K562 (cell line): ENCODE results near the gene RIC8B. TPM values are rescaled to one million over a fixed set of nuclear protein-coding genes. Genes with fewer than 3 reads are reported as not detected.

ENCODE experiments used
- ARID1B ChIP-seq: fragments of 450-650 bp; IDR thresholded peaks from 2 replicates; pipeline ENCODE4 v1.6.1; 2016; ENCODE audit warnings: antibody characterized with exemption, mild to moderate bottlenecking, inconsistent platforms
- BHLHE40 ChIP-seq: IDR thresholded peaks from 2 replicates; pipeline ENCODE4 v1.6.1; 2011; ENCODE audit warnings: low read length, improper control_type of control experiment
- HNRNPUL1 ChIP-seq: fragments of 200-400 bp; formaldehyde crosslinking; IDR thresholded peaks from 2 replicates; pipeline ENCODE4 v1.6.1; 2017; ENCODE audit warnings: low read length
- KAT2B ChIP-seq: IDR thresholded peaks from one replicate; pipeline ENCODE4 v1.6.1; 2012; ENCODE audit warnings: low read depth, mild to moderate bottlenecking, control low read depth, inconsistent platforms, low read length, moderate library complexity
- KLF1 ChIP-seq: fragments of 450-650 bp; IDR thresholded peaks from 2 replicates; pipeline ENCODE4 v1.6.1; 2016; ENCODE audit warnings: missing genetic modification characterization, missing compliant biosample characterization
- PHF8 ChIP-seq: fragments of 200-600 bp; sonication (generic); IDR thresholded peaks from 2 replicates; pipeline ENCODE4 v1.6.1; 2012; ENCODE audit warnings: mixed run types, mild to moderate bottlenecking, inconsistent platforms, low read length, moderate library complexity, borderline replicate concordance
- SETDB1 ChIP-seq: IDR thresholded peaks from one replicate; pipeline ENCODE4 v1.6.1; 2012; ENCODE audit warnings: low read length, control low read depth, inconsistent platforms
- TEAD4 ChIP-seq, 2 experiments: sonication (generic) in 1 of 2; formaldehyde crosslinking in 1 of 2; IDR thresholded peaks; 2 replicates each; pipeline versions ENCODE4 v1.6.1 to v1.8.0; 2012 to 2022; ENCODE audit warnings: borderline replicate concordance in 1 of 2, inconsistent platforms in 1 of 2, low read length in 1 of 2, mild to moderate bottlenecking in 1 of 2, missing genetic modification reagents in 1 of 2
- THRAP3 ChIP-seq: fragments of 450-650 bp; IDR thresholded peaks from 2 replicates; pipeline ENCODE4 v1.6.1; 2016; ENCODE audit warnings: mild to moderate bottlenecking, inconsistent platforms, borderline replicate concordance
- TOE1 ChIP-seq, 2 experiments: fragments of 450-650 bp in 1 of 2; sonication (generic) in 1 of 2; formaldehyde crosslinking in 1 of 2; IDR thresholded peaks; 2 replicates each; pipeline versions ENCODE4 v1.7.1 to v1.8.0; 2016 to 2022; ENCODE audit warnings: borderline replicate concordance in 2 of 2, mild to moderate bottlenecking in 2 of 2, antibody characterized with exemption in 1 of 2, inconsistent platforms in 1 of 2, low read depth in 1 of 2, missing genetic modification reagents in 1 of 2, moderate library complexity in 1 of 2
- VEZF1 ChIP-seq: fragments of 200-800 bp; sonication (Bioruptor generic); IDR thresholded peaks from 2 replicates; pipeline ENCODE4 v1.6.1; 2017; ENCODE audit warnings: missing genetic modification characterization, missing compliant biosample characterization
- ZNF140 ChIP-seq: fragments of 250-450 bp; sonication (Bioruptor Pico); IDR thresholded peaks from 2 replicates; pipeline ENCODE4 v1.8.0; 2021; ENCODE audit warnings: moderate library complexity, mild to moderate bottlenecking, inconsistent platforms
- ZNF197 ChIP-seq: fragments of 200-800 bp; sonication (Bioruptor generic); IDR thresholded peaks from 2 replicates; pipeline ENCODE4 v1.6.1; 2016; ENCODE audit warnings: low read depth, missing genetic modification characterization, missing compliant biosample characterization
- ZNF3 ChIP-seq: fragments of 250-450 bp; sonication (Bioruptor Pico); IDR thresholded peaks from 2 replicates; pipeline ENCODE4 v1.5.0; 2021; ENCODE audit warnings: mild to moderate bottlenecking, moderate library complexity
- ZNF639 ChIP-seq, 2 experiments: fragments of 200-800 bp in 1 of 2; sonication (Bioruptor generic) in 1 of 2; sonication (generic) in 1 of 2; formaldehyde crosslinking in 1 of 2; IDR thresholded peaks in 1 of 2; conservative IDR thresholded peaks in 1 of 2; 2 replicates each; pipeline versions ENCODE4 v1.5.0 to v1.6.1; 2016 to 2020; ENCODE audit warnings: missing compliant biosample characterization in 1 of 2, missing genetic modification characterization in 1 of 2, missing genetic modification reagents in 1 of 2
- ZNF766 ChIP-seq: fragments of 200-800 bp; sonication (Bioruptor generic); conservative IDR thresholded peaks from 2 replicates; pipeline ENCODE4 v1.6.1; 2016; ENCODE audit warnings: missing genetic modification characterization, missing compliant biosample characterization
- ZNF780A ChIP-seq: fragments of 250-450 bp; sonication (Bioruptor Pico); IDR thresholded peaks from 2 replicates; pipeline ENCODE4 v1.5.0; 2021; ENCODE audit warnings: mild to moderate bottlenecking
- ZNF79 ChIP-seq: fragments of 250-450 bp; sonication (Bioruptor Pico); IDR thresholded peaks from 2 replicates; pipeline ENCODE4 v1.4.0; 2020; ENCODE audit warnings: low read depth, mild to moderate bottlenecking, moderate library complexity
- polyA plus RNA-seq, 8 experiments: library from polyadenylated mRNA; depleted of rRNA in 4 of 8; stranded (reverse) in 5 of 8; unstranded in 3 of 8; fragments of >200 nt; fragmentation: Nextera tagmentation in 2 of 8; fragmentation: Illumina TruSeq in 1 of 8; extraction: Ambion mirVana in 2 of 8; extraction: Trizol in 1 of 8; gene quantifications; 2 replicates each; pipeline versions ENCODE4 v1.2.1 to v1.2.3, GENCODE V29; 2011 to 2014; ENCODE audit warnings: inconsistent platforms in 1 of 8, missing spikeins in 1 of 8
- total RNA-seq, 7 experiments: library from RNA; depleted of rRNA in 6 of 7; stranded (reverse); fragments of >200 nt in 6 of 7; fragmentation: Illumina TruSeq in 2 of 7; extraction: Trizol in 2 of 7; gene quantifications; 2 replicates each; pipeline versions ENCODE4 v1.2.1 to v1.2.3, GENCODE V29; 2011 to 2021; ENCODE audit warnings: low replicate concordance in 1 of 7
- TF ChIP-seq, protein P1 (sequence below): fragments of 450-650 bp; IDR thresholded peaks from 2 replicates; pipeline ENCODE4 v1.6.1; 2016
- TF ChIP-seq, protein P2 (sequence below): fragments of 250-450 bp; sonication (Bioruptor Pico); IDR thresholded peaks from 2 replicates; pipeline ENCODE4 v1.5.0; 2021; ENCODE audit warnings: mild to moderate bottlenecking, moderate library complexity

Gene RIC8B
- total and polyA plus RNA-seq, 9 of the 15 experiments (the other 6 are each of a cell fraction or from before 2014, with no cell fraction given), result 0.92 to 8.1 (median 4.8) TPM

DNA sequence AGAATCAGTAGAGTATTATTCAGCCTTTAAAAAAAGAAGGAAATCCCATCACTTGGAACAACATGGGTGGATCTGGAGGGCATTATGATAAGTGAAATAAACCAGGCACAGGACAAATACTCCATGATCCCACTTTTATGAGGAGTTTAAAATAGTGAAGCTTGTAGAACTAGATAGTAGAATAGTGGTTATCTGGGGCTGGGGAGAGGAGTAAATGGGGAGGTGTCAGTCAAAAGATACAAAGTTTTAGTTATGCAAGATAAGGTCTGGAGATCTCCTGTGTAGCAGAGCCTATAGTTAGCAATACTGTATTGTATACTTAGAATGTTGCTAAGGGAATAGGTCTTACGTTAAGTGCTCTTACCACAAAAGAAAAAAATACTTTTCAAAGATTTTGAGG is 64.9 kb downstream of the RIC8B start (continued):
- no peak for TF ChIP-seq TOE1 (IDR thresholded peaks at IDR 0.05; ENCODE audit: borderline replicate concordance)
- no peak for TF ChIP-seq TOE1 (CRISPR knock-in tag; IDR thresholded peaks at IDR 0.05; ENCODE audit: borderline replicate concordance, low read depth)
- TF ChIP-seq, protein P1, sequence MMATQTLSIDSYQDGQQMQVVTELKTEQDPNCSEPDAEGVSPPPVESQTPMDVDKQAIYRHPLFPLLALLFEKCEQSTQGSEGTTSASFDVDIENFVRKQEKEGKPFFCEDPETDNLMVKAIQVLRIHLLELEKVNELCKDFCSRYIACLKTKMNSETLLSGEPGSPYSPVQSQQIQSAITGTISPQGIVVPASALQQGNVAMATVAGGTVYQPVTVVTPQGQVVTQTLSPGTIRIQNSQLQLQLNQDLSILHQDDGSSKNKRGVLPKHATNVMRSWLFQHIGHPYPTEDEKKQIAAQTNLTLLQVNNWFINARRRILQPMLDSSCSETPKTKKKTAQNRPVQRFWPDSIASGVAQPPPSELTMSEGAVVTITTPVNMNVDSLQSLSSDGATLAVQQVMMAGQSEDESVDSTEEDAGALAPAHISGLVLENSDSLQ, result peak; percentile 95
- TF ChIP-seq ZNF197 (CRISPR knock-in tag), result no peak
- TF ChIP-seq PHF8, result no peak
- no peak for TF ChIP-seq SETDB1
- TF ChIP-seq THRAP3, result no peak
- no peak for TF ChIP-seq VEZF1 (CRISPR knock-in tag)
- TF ChIP-seq, protein P2, sequence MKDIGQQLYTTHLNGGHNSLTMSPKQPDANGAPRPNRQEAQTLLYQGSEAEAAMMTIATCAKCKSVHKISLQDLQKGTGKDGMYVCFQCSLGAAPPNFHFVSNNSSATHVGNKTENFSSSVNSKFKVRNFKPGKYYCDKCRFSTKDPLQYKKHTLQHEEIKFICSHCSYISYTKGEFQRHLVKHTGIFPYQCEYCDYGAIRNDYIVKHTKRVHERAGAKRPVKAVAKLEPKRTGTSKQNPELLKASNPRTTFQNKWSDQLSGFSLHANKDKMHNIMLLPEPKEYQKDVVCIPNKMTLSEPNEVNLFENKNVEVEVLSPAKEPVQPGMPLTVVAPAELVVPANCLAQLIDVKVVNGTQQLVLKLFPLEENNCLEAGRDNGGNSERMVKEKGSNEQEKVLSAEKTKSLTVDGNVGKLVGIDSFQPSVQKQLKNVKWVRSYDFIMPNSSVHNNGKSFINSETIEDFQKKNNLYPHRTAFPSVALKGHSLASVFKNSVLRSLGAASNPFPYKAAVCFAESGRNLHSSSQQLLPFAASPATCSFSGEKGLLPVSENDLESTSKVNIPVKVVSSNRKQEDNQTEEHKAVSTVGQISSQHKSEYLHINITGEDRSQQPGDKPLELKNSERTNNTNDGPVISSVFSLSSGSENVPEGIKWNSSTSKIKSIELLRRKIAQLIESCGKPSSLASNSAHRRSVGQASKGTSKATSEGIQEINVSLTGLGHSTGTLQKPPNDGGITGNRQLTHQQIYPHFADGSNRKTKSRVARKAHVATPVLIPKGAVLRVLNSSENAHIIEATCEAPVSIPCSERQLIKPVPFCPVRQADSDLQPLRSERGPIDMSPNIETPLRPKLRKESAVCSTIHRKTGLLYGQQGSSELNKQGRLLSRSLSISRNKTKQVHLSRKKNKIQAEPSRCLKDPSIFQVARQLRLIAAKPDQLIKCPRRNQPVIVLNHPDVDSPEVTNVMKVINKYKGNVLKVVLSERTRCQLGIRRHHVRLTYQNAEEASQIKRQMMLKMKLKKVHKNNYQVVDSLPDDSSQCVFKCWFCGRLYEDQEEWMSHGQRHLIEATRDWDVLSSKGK (CRISPR knock-in tag), result no peak
- no peak for TF ChIP-seq KAT2B
- TF ChIP-seq ZNF140, result no peak
- TF ChIP-seq HNRNPUL1, result no peak
- TF ChIP-seq ZNF79 (CRISPR knock-in tag), result no peak
- no peak for TF ChIP-seq KLF1
- no peak for TF ChIP-seq BHLHE40
- no peak for TF ChIP-seq ZNF780A (CRISPR knock-in tag)
- peak; percentile 41; the same call in 1 of the 2 replicates for TF ChIP-seq ARID1B
- TF ChIP-seq ZNF766 (CRISPR knock-in tag), result no peak
- no peak for TF ChIP-seq ZNF639 (CRISPR knock-in tag; conservative IDR thresholded peaks at IDR 0.05 in 1 of 2, IDR thresholded peaks at IDR 0.05 in 1 of 2)
- 0 out of 2 replicates have a peak, but pooled peaks have one; percentile 18 for TF ChIP-seq TEAD4 (IDR thresholded peaks at IDR 0.05; ENCODE audit: low read length)
- TF ChIP-seq TEAD4 (CRISPR knock-in tag; IDR thresholded peaks at IDR 0.05; ENCODE audit: borderline replicate concordance), result no peak
- TF ChIP-seq ZNF3 (CRISPR knock-in tag), result no peak
